A549 (cell line): ENCODE data around the gene DOC2B. TPM values are rescaled to one million over a fixed set of nuclear protein-coding genes. Genes with fewer than 3 reads are reported as not detected.
A peak's percentile ranks its signal among the peaks of the same experiment; 100 is the strongest.
"Not testable (repeated sequence)": the region's sequence is repeated elsewhere in the genome, so short reads cannot be mapped to it uniquely, and the experiment has no call there.

ENCODE experiments used
- ATAC-seq, 2 experiments: fragments of 200-7000 bp in 1 of 2; fragments of >200 bp in 1 of 2; cut with Nextera tagmentation in 1 of 2; cut with Tn5 transposase in 1 of 2; 3 replicates each; pipeline versions ENCODE4 v1.8.0 to v1.9.1; 2018 to 2020; ENCODE audit warnings: mild to moderate bottlenecking in 1 of 2, moderate library complexity in 1 of 2
- CTCF ChIA-PET: fragments of 300-600 bp; sonication (Branson Sonifier 250); formaldehyde crosslinking; extraction: SDS; loops from one replicate; lab custom pipeline; 2021; ENCODE audit warnings: antibody characterized with exemption, inconsistent platforms; lab: Yijun Ruan, JAX
- POLR2A ChIA-PET: fragments of 350-600 bp; formaldehyde crosslinking; extraction: SDS; loops from one replicate; lab custom pipeline; 2021; ENCODE audit warnings: antibody characterized with exemption, inconsistent platforms; lab: Yijun Ruan, JAX
- DNase-seq, 2 experiments: peaks; one replicate each; pipeline versions ENCODE4 v3.0.0 to v3.0.0-alpha.2; 2011 to 2016; ENCODE audit warnings: low read depth in 1 of 2, low spot score in 1 of 2
- FAIRE-seq: peaks from 2 replicates; lab custom pipeline; 2011; peaks lifted over from hg19 to GRCh38; lab: Jason Lieb, UNC
- H3K27ac ChIP-seq, 2 experiments: fragments of >200 bp; sonication (Bioruptor Twin); formaldehyde crosslinking; 3 replicates each; pipeline ENCODE4 v1.5.1; 2016 to 2017
- H3K4me1 ChIP-seq: fragments of >200 bp; sonication (Bioruptor Twin); formaldehyde crosslinking; 3 replicates; pipeline ENCODE4 v1.6.1; 2016
- H3K4me2 ChIP-seq: fragments of >200 bp; sonication (Bioruptor Twin); formaldehyde crosslinking; 3 replicates; pipeline ENCODE4 v1.6.1; 2016
- H3K4me3 ChIP-seq: fragments of >200 bp; sonication (Bioruptor Twin); formaldehyde crosslinking; 3 replicates; pipeline ENCODE4 v1.5.1; 2016
- H3K9me3 ChIP-seq: fragments of >200 bp; sonication (Bioruptor Twin); formaldehyde crosslinking; 3 replicates; pipeline ENCODE4 v1.6.1; 2016
- BCL3 ChIP-seq: fragments of >200 bp; sonication (Bioruptor Twin); formaldehyde crosslinking; IDR thresholded peaks from 3 replicates; pipeline ENCODE4 v1.6.1; 2016
- BHLHE40 ChIP-seq: IDR thresholded peaks from 2 replicates; pipeline ENCODE4 v1.6.1; 2012; ENCODE audit warnings: low read depth, low read length, inconsistent platforms
- EHF ChIP-seq: fragments of 250-450 bp; sonication (Bioruptor Pico); IDR thresholded peaks from 2 replicates; pipeline ENCODE4 v1.5.0; 2020; ENCODE audit warnings: mild to moderate bottlenecking
- EHMT2 ChIP-seq: fragments of 200-600 bp; sonication (generic); IDR thresholded peaks from 2 replicates; pipeline ENCODE4 v1.6.1; 2016; ENCODE audit warnings: antibody characterized with exemption, low read depth, mild to moderate bottlenecking, moderate library complexity
- ELK1 ChIP-seq: fragments of 150-350 bp; IDR thresholded peaks from 2 replicates; pipeline ENCODE4 v1.6.1; 2014; ENCODE audit warnings: low read depth, mild to moderate bottlenecking, low read length
- FOSL2 ChIP-seq, 2 experiments: fragments of 450-650 bp in 1 of 2; fragments of >200 bp in 1 of 2; sonication (Bioruptor Twin) in 1 of 2; formaldehyde crosslinking; IDR thresholded peaks; 2 replicates each; pipeline versions ENCODE4 v1.5.0 to v1.6.1; 2016 to 2020; ENCODE audit warnings: mild to moderate bottlenecking in 1 of 2, moderate library complexity in 1 of 2
- HES2 ChIP-seq: fragments of >200 bp; sonication (Bioruptor Twin); formaldehyde crosslinking; IDR thresholded peaks from 2 replicates; pipeline ENCODE4 v1.6.1; 2016
- HOXA7 ChIP-seq: fragments of 250-450 bp; sonication (Bioruptor Pico); IDR thresholded peaks from 2 replicates; pipeline ENCODE4 v1.5.0; 2020; ENCODE audit warnings: mild to moderate bottlenecking, moderate library complexity
- HOXB5 ChIP-seq: fragments of 250-450 bp; sonication (Bioruptor Pico); IDR thresholded peaks from 2 replicates; pipeline ENCODE4 v1.5.0; 2020; ENCODE audit warnings: mild to moderate bottlenecking, moderate library complexity
- MAFK ChIP-seq: fragments of 450-650 bp; IDR thresholded peaks from 2 replicates; pipeline ENCODE4 v1.6.1; 2014; ENCODE audit not compliant: partially characterized antibody
- MAX ChIP-seq: IDR thresholded peaks from 2 replicates; pipeline ENCODE4 v1.6.1; 2012
- MAZ ChIP-seq: fragments of 150-350 bp; IDR thresholded peaks from 2 replicates; pipeline ENCODE4 v1.6.1; 2014; ENCODE audit warnings: antibody characterized with exemption, low read depth, low read length, borderline replicate concordance
- MYC ChIP-seq: IDR thresholded peaks from 2 replicates; pipeline ENCODE4 v1.6.1; 2012; ENCODE audit warnings: mild to moderate bottlenecking, inconsistent platforms, low read length, improper control_type of control experiment, borderline replicate concordance
- NFE2L2 ChIP-seq: fragments of 150-350 bp; conservative IDR thresholded peaks from 2 replicates; pipeline ENCODE4 v1.6.1; 2014; ENCODE audit warnings: low read length
- NR3C1 ChIP-seq: fragments of >200 bp; sonication (Bioruptor Twin); formaldehyde crosslinking; IDR thresholded peaks from 3 replicates; pipeline ENCODE4 v1.6.1; 2017
- PHF8 ChIP-seq: fragments of 200-600 bp; sonication (generic); IDR thresholded peaks from 2 replicates; pipeline ENCODE4 v1.6.1; 2016; ENCODE audit warnings: low read depth, mild to moderate bottlenecking, antibody characterized with exemption, moderate library complexity, borderline replicate concordance
- POLR2A ChIP-seq: IDR thresholded peaks from 2 replicates; pipeline ENCODE4 v1.6.1; 2012; ENCODE audit warnings: mild to moderate bottlenecking, low read length
- RFX5 ChIP-seq: fragments of 450-650 bp; IDR thresholded peaks from 2 replicates; pipeline ENCODE4 v1.7.1; 2014; ENCODE audit warnings: antibody characterized with exemption, mild to moderate bottlenecking, moderate library complexity
- RNF2 ChIP-seq: fragments of 200-600 bp; sonication (generic); IDR thresholded peaks from 2 replicates; pipeline ENCODE4 v1.6.1; 2016; ENCODE audit warnings: low read depth, mild to moderate bottlenecking, antibody characterized with exemption, moderate library complexity, borderline replicate concordance
- TFCP2L1 ChIP-seq: fragments of 250-450 bp; sonication (Bioruptor Pico); IDR thresholded peaks from 2 replicates; pipeline ENCODE4 v1.5.0; 2021; ENCODE audit warnings: mild to moderate bottlenecking
- ZNF302 ChIP-seq: fragments of 250-450 bp; sonication (Bioruptor Pico); IDR thresholded peaks from 2 replicates; pipeline ENCODE4 v1.9.0; 2021; ENCODE audit warnings: inconsistent platforms, mild to moderate bottlenecking, moderate library complexity
- WGBS: methylation state at CpG from one replicate; pipeline ENCODE4 v1.1.6; 2017; ENCODE audit errors: missing lambda C conversion rate; 5-methylcytosine and 5-hydroxymethylcytosine counted together
- polyA plus RNA-seq, 4 experiments: library from polyadenylated mRNA; depleted of rRNA in 3 of 4; stranded (reverse); fragments of >200 nt; fragmentation: RNase III in 1 of 4; extraction: RNeasy Plus Mini Kit Qiagen cat#74134 plus additional on column Dnase treatment in 1 of 4; gene quantifications; 2 replicates in 3 of 4; 3 replicates in 1 of 4; pipeline ENCODE4 v1.2.3, GENCODE V29; 2011 to 2017

DOC2B gene
- polyA plus RNA-seq, 2 of the 4 experiments (the other 2 are of a cell fraction) = 0.27 to 1.6 TPM

- CTCF ChIA-PET, POLR2A ChIA-PET, H3K9me3 ChIP-seq, FAIRE-seq, DNase-seq: not testable (repeated sequence)
- Histone ChIP-seq H3K4me1 (peaks cover 15% of the 10 kb centered on the region), H3K4me2 (peak overlapping the region; percentile 70)
- TF ChIP-seq MAX = peak; percentile 84
- 0 out of 2 replicates have a peak, but pooled peaks have one; percentile 60 for TF ChIP-seq MYC
- TF ChIP-seq TFCP2L1 = 0 out of 2 replicates have a peak, but pooled peaks have one; percentile 40
- TF ChIP-seq, all 56 proteins: peak for 3; not testable (repeated sequence) for 53
- H3K4me3 ChIP-seq = peak overlapping the region; percentile 37
- peak overlapping the region; percentile 77 to 88 for H3K27ac ChIP-seq
- peak; percentile 69 to 81 for ATAC-seq
- 53% methylated on average over 18 of the region's 29 CpGs for WGBS
Measured at GRCh38 chr17:215563-216478, 34.4 kb upstream of the DOC2B start.

- ChIA-PET CTCF (interaction anchor here (1.1 kb wide), 1 partner anchor 15 kb away, joined by 4 read pairs; no protein-coding TSS in a partner anchor), POLR2A (no interaction called here)
- peak; percentile 16 to 29; a peak in 4 of 6 replicates for ATAC-seq
- Histone ChIP-seq H3K4me1 (peaks cover 15% of the 10 kb centered on the region), H3K27ac (peak overlapping the region; percentile 77 to 88; a peak in 5 of 6 replicates), H3K4me2 (peak overlapping the region; percentile 70), H3K4me3 (no peak overlapping the region; the same call in 2 of the 3 replicates), H3K9me3 (no peaks in the 10 kb centered on the region; the same call in 2 of the 3 replicates)
- no peak for DNase-seq
- WGBS = 96% methylated on average over 10 of the region's 10 CpGs
- FAIRE-seq = no peak
- TF ChIP-seq ZNF302 (CRISPR knock-in tag) (no peak), RNF2 (no peak), HOXB5 (CRISPR knock-in tag) (no peak), RFX5 (no peak), HOXA7 (CRISPR knock-in tag) (no peak), MAFK (no peak), BCL3 (no peak), NR3C1 (no peak), EHF (CRISPR knock-in tag) (no peak), HES2 (no peak), FOSL2 (IDR thresholded peaks at IDR 0.05) (no peak), FOSL2 (CRISPR knock-in tag; IDR thresholded peaks at IDR 0.05) (no peak), NFE2L2 (no peak), BHLHE40 (no peak), MAZ (no peak), PHF8 (no peak), ELK1 (no peak), MYC (no peak), EHMT2 (no peak), POLR2A (no peak)
- TF ChIP-seq, all 56 proteins: peak for 0
Measured at GRCh38 chr17:214881-215331, 33.5 kb upstream of the DOC2B start.
